Activated T-cell treated with anti-CD3 and anti-CD28 coated beads, Interleukin-2, amount 50 U/mL, for 4 hours (primary cell): Measurements from ENCODE around the gene CDCP1. TPM values are rescaled to one million over a fixed set of nuclear protein-coding genes. Genes with fewer than 3 reads are reported as not detected.
"Not testable (repeated sequence)": the region's sequence is repeated elsewhere in the genome, so short reads cannot be mapped to it uniquely, and the experiment has no call there.

Source experiments
- ATAC-seq, 2 donors: fragments of 200-7000 bp; cut with Tn5 transposase; one replicate each; pipeline ENCODE4 v1.10.0; 2021
- DNase-seq: peaks from one replicate; pipeline ENCODE4 v3.0.0-alpha.2; 2020
- H3K27me3 Mint-ChIP-seq: one replicate; pipeline ENCODE4 v1.8.0; 2021; ENCODE audit warnings: low read depth, mixed read lengths
- H3K36me3 Mint-ChIP-seq: one replicate; pipeline ENCODE4 v1.8.0; 2022; ENCODE audit warnings: mixed read lengths; ENCODE audit not compliant: insufficient read depth
- H3K4me1 Mint-ChIP-seq: one replicate; pipeline ENCODE4 v1.8.0; 2021; ENCODE audit warnings: low read depth, mixed read lengths
- H3K4me3 Mint-ChIP-seq: one replicate; pipeline ENCODE4 v1.8.0; 2021; ENCODE audit warnings: mild to moderate bottlenecking, moderate library complexity, mixed read lengths
- H3K9me3 Mint-ChIP-seq: one replicate; pipeline ENCODE4 v1.8.0; 2021; ENCODE audit warnings: mixed read lengths
- total RNA-seq, 3 donors: library from RNA; stranded (reverse); gene quantifications; one replicate each; pipeline ENCODE4 v1.2.1, GENCODE V29; 2021

Gene CDCP1
- total RNA-seq, 3 donors from 2014 or later = 0.63 to 2.3 (median 1.0) TPM

GRCh38 chr3:45064512-45065372 is 81.4 kb downstream of the CDCP1 start:
- DNase-seq = peak; percentile 54

GRCh38 chr3:45062697-45063070 is 83.5 kb downstream of the CDCP1 start:
- no peak for DNase-seq
- no peak for ATAC-seq
- no peaks in the 10 kb centered on the region for H3K9me3 Mint-ChIP-seq
- peaks cover 17% of the 10 kb centered on the region for H3K4me1 Mint-ChIP-seq
- peaks cover 4% of the 10 kb centered on the region for H3K27me3 Mint-ChIP-seq
- no peak overlapping the region for H3K4me3 Mint-ChIP-seq
- H3K36me3 Mint-ChIP-seq = no peaks in the 10 kb centered on the region

More at GRCh38 chr3:45064512-45065372, 81.4 kb downstream of the CDCP1 start:
- Mint-ChIP-seq H3K4me3 (peak overlapping the region; percentile 57), H3K36me3 (no peaks in the 10 kb centered on the region), H3K4me1 (peaks cover 15% of the 10 kb centered on the region), H3K27me3 (no peaks in the 10 kb centered on the region), H3K9me3 (no peaks in the 10 kb centered on the region)
- ATAC-seq = peak; percentile 75 to 77

GRCh38 chr3:45060165-45060892 is 85.8 kb downstream of the CDCP1 start:
- Mint-ChIP-seq H3K4me1 (peaks cover 15% of the 10 kb centered on the region), H3K27me3 (peaks cover 8% of the 10 kb centered on the region), H3K36me3 (no peaks in the 10 kb centered on the region), H3K9me3 (no peaks in the 10 kb centered on the region), H3K4me3 (no peak overlapping the region)
- no peak for ATAC-seq
- no peak for DNase-seq

GRCh38 chr3:45059132-45059531 is 87.0 kb downstream of the CDCP1 start:
- H3K36me3 Mint-ChIP-seq = no peaks in the 10 kb centered on the region
- no peak for DNase-seq
- ATAC-seq = no peak

GRCh38 chr3:45057557-45057956 is 88.6 kb downstream of the CDCP1 start:
- Mint-ChIP-seq H3K4me1 (peaks cover 9% of the 10 kb centered on the region), H3K36me3 (no peaks in the 10 kb centered on the region), H3K9me3 (no peaks in the 10 kb centered on the region), H3K4me3 (no peak overlapping the region), H3K27me3 (peaks cover 8% of the 10 kb centered on the region)
- DNase-seq (no peak), ATAC-seq (no peak)

More at GRCh38 chr3:45059132-45059531, 87.0 kb downstream of the CDCP1 start:
- Mint-ChIP-seq H3K27me3 (peaks cover 8% of the 10 kb centered on the region), H3K4me1 (peaks cover 5% of the 10 kb centered on the region), H3K4me3 (no peak overlapping the region), H3K9me3 (no peaks in the 10 kb centered on the region)

GRCh38 chr3:45056608-45057301 is 89.4 kb downstream of the CDCP1 start:
- Mint-ChIP-seq H3K36me3 (no peaks in the 10 kb centered on the region), H3K4me1 (peaks cover 9% of the 10 kb centered on the region), H3K9me3 (no peaks in the 10 kb centered on the region), H3K27me3 (peaks cover 8% of the 10 kb centered on the region), H3K4me3 (no peak overlapping the region)
- no peak for ATAC-seq
- no peak for DNase-seq

GRCh38 chr3:45055411-45056143 is 90.6 kb downstream of the CDCP1 start:
- ATAC-seq (no peak), DNase-seq (no peak)
- Mint-ChIP-seq H3K9me3 (no peaks in the 10 kb centered on the region), H3K36me3 (no peaks in the 10 kb centered on the region), H3K27me3 (peaks cover 8% of the 10 kb centered on the region), H3K4me1 (peaks cover 9% of the 10 kb centered on the region), H3K4me3 (no peak overlapping the region)

- Mint-ChIP-seq H3K4me1 (peaks cover 9% of the 10 kb centered on the region), H3K36me3 (no peaks in the 10 kb centered on the region), H3K9me3 (no peaks in the 10 kb centered on the region), H3K27me3 (peaks cover 8% of the 10 kb centered on the region), H3K4me3 (no peak overlapping the region)
- ATAC-seq = no peak
- DNase-seq = no peak
Measured at GRCh38 chr3:45055032-45055410, 91.2 kb downstream of the CDCP1 start.

- ATAC-seq = no peak
- no peak for DNase-seq
- Mint-ChIP-seq H3K36me3 (no peaks in the 10 kb centered on the region), H3K4me1 (peaks cover 9% of the 10 kb centered on the region), H3K27me3 (peaks cover 14% of the 10 kb centered on the region), H3K4me3 (no peak overlapping the region), H3K9me3 (no peaks in the 10 kb centered on the region)
Measured at GRCh38 chr3:45054196-45054857, 91.9 kb downstream of the CDCP1 start.

GRCh38 chr3:45053805-45054195 is 92.4 kb downstream of the CDCP1 start:
- not testable (repeated sequence) for ATAC-seq, H3K36me3 Mint-ChIP-seq, H3K4me3 Mint-ChIP-seq, DNase-seq, H3K4me1 Mint-ChIP-seq, H3K9me3 Mint-ChIP-seq
- H3K27me3 Mint-ChIP-seq = peaks cover 15% of the 10 kb centered on the region

- Mint-ChIP-seq H3K36me3 (no peaks in the 10 kb centered on the region), H3K4me3 (no peak overlapping the region), H3K4me1 (peaks cover 4% of the 10 kb centered on the region), H3K27me3 (peaks cover 12% of the 10 kb centered on the region), H3K9me3 (no peaks in the 10 kb centered on the region)
- DNase-seq (no peak), ATAC-seq (no peak)
Measured at GRCh38 chr3:45051685-45052084, 94.5 kb downstream of the CDCP1 start.

- H3K36me3 Mint-ChIP-seq = no peaks in the 10 kb centered on the region
Measured at GRCh38 chr3:45049807-45050206, 96.4 kb downstream of the CDCP1 start.

GRCh38 chr3:45048244-45048643 is 97.9 kb downstream of the CDCP1 start:
- Mint-ChIP-seq H3K4me3 (no peak overlapping the region), H3K4me1 (no peaks in the 10 kb centered on the region), H3K27me3 (peaks cover 10% of the 10 kb centered on the region), H3K36me3 (no peaks in the 10 kb centered on the region), H3K9me3 (no peaks in the 10 kb centered on the region)
- no peak for DNase-seq
- ATAC-seq = no peak

More at GRCh38 chr3:45049807-45050206, 96.4 kb downstream of the CDCP1 start:
- Mint-ChIP-seq H3K9me3 (no peaks in the 10 kb centered on the region), H3K4me1 (peaks cover 4% of the 10 kb centered on the region), H3K27me3 (peaks cover 10% of the 10 kb centered on the region), H3K4me3 (no peak overlapping the region)
- ATAC-seq = no peak
- no peak for DNase-seq
